HPDE6-E6E7 (cell line): ENCODE data around the gene PLCH1.

Experiments
- DNase-seq: peaks from one replicate; pipeline ENCODE4 v3.0.0; 2011; ENCODE audit warnings: missing footprints; ENCODE audit errors: extremely low spot score

PLCH1 gene

GRCh38 chr3:155382396-155383042, 362.4 kb downstream of the PLCH1 start:
- peak; percentile 70 for DNase-seq

DNA sequence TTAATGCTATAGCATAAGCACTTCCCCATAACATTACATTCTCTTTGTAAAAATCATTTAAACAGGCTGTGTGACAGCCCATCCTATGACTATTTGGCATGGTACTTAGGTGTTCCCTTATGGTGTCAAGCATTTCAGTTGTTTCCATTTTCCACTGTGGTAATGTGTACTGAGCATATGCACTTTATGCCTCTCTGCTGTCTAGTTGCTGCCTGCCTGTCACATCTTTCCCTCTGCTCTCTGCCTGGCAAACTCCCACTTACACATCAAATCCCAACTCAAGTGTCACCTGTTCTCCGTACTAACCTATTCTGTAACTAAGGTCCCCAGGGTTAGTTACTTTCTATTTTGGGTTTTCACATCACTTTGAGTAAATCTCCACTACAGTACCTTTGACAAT, 367.0 kb downstream of the PLCH1 start:
- DNase-seq = no peak

- DNase-seq = no peak
Observed at GRCh38 chr3:155377071-155377470, 367.8 kb downstream of the PLCH1 start.

- no peak for DNase-seq
Observed at GRCh38 chr3:155372281-155372680, 372.6 kb downstream of the PLCH1 start.

- DNase-seq = no peak
Observed at GRCh38 chr3:155370764-155371503, 373.9 kb downstream of the PLCH1 start.

DNA sequence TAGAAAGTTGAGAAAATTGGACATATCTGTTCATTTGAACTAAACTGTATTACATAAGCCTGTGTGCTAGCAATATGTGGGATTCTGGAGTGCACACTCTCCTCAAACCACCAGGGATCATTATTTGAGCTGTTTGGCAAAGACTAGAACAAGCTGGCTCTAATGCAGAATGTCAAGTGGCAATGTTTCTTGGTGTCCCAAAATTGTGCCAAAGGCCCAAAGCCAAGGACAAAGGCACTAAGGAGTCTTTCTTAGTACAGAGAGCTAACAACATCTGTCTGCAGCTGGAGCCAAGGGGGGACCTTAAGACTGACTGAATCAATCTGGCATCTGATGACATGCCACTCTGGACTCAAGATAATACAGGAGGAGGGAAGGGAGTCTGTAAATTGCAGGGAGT, 374.7 kb downstream of the PLCH1 start:
- DNase-seq = no peak

- DNase-seq = no peak
Observed at GRCh38 chr3:155369735-155370134, 375.1 kb downstream of the PLCH1 start.

DNA sequence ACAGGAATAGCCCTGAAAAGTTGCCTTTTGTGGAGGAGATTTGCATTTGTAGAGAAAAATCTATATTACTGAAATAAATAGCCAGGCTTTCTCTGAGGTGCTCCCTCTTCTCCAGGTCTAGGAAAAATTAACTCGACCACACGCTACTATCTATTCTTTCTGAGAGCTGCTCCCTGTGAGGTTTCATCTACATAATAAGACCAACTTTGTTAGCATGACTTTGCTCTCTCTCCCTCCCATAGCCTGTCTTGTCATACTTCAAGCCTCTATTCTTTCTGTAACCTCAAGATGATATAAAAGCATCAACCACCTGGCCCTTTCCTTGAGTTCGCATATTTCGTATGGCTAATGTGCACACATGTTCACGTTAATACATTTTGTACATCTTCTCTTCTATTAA, 375.6 kb downstream of the PLCH1 start:
- DNase-seq = no peak

GRCh38 chr3:155368786-155369185, 376.1 kb downstream of the PLCH1 start:
- no peak for DNase-seq

- no peak for DNase-seq
Observed at GRCh38 chr3:155367506-155367905, 377.4 kb downstream of the PLCH1 start.

DNA sequence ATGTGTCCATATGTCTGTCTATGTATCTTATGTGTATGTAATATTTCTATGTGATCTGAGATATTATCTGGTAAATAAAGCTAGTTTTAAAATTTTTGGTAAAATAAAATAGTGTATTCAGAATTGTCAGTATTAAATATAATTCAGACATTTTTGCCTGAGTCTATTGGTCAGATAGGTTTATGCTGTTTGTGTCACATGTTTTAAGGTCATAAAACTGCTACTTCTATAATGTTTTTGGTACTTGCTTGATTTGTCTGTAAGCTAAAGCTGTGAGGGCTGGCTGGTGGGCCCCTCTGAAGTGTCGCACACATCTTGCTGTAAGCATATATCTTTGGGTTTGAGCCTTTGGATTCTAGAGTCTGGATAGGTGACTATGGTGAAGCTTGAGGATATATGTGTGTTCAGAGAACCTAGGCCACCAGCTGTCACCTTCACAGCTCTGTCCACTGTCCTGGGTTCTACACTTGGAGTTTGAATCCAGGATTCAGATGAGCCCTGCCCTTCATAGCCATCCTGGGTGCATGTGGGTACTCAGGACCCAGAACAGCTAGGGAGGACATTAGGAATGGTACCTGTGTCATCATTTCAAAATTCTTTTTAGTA, 379.6 kb downstream of the PLCH1 start:
- no peak for DNase-seq

GRCh38 chr3:155364492-155364891, 380.4 kb downstream of the PLCH1 start:
- DNase-seq = no peak

- no peak for DNase-seq
Observed at GRCh38 chr3:155363690-155364070, 381.2 kb downstream of the PLCH1 start.

DNA sequence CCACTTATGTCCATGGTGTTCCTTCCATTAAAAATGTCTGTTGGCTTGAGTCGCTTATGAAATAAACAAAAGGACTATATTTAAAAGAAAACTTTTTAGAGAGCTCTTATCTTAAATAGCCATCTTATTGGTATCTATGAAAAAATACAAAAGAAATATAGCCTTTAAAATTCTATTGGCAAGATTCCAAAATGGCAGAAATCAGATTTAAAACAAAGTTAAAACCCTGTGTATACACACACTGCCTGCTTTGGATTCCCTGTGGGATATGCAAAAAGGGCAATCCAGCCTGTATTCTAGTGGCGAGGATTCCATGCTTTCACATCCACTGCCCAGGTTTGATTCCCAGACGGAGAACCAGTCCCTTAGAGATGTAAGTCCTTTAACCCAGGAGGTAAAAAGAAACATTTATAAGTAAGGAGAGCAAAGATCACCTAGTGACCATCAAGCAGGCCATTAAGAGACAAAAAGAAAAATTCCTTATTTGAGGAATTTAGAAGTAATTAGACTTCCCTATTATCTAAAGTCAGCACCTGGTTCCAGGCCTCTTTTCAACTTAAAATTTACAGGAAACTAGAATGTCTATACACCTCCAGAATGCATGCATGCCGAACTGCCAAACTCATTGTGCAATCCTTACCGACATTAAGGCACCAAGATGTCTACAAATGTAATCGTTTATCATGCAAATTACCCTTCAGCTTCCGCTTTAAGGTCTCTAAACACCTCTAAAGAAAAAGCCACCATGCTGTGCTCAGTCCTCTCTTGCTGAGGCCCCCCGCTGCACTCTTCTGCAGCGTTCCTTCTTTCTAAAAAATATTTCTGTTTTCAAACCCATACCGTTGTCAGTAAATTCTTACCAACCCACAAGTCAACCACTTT, 381.8 kb downstream of the PLCH1 start:
- DNase-seq = no peak

GRCh38 chr3:155360281-155360680, 384.6 kb downstream of the PLCH1 start:
- no peak for DNase-seq

GRCh38 chr3:155356594-155357370, 388.1 kb downstream of the PLCH1 start:
- DNase-seq = no peak

DNA sequence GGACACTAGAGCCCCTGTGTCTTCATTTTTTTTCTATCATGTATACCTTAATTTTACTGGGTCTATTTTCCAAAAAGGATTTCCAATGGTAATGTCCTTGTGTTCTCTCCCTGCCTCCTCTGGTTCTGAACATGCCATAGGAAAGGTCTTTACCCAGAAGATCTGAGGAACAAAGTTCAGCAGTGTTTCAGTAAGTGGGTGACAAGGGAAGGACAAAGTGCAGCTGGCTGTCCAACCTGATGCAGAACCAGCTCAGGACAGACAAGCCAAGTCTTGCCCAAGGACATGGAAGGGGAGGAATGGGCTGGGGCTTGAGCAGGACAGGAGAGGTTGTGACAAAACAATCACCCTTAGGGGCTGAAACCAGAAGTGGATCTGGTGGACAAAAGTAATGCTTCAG, 390.2 kb downstream of the PLCH1 start:
- DNase-seq = no peak

DNA sequence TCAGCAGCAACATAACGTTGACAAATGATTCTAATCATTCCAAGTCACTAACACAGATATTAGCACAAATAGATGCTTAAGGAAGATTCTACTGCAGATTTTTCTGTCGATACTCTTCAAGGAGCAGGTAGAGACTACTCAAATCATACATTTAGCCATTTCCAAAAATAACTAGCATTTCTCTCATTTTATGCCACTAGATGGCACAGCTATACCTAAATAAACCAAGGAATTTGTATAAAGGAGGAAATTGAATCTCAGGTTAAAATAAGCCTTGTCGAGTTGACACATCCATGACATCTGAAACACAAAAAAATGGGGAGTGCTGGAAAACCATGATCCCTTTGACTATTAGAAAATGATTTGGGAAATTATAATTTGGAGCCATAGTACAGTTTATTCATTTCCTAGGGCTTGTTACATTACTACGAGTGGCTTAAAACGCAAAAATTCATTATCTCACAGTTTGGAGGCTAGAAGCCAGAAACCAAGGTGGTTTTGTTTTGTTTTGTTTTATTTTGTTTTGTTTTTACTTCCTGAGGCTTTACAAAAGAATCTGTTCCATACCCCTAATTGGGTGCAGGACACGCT, 391.9 kb downstream of the PLCH1 start:
- peak; percentile 17 for DNase-seq

- DNase-seq = no peak
Observed at GRCh38 chr3:155350571-155350970, 394.3 kb downstream of the PLCH1 start.

- DNase-seq = no peak
Observed at GRCh38 chr3:155347901-155348300, 397.0 kb downstream of the PLCH1 start.

GRCh38 chr3:155342344-155342743, 402.5 kb downstream of the PLCH1 start:
- DNase-seq = no peak
